Left colon (tissue), 2 donors: ENCODE results near the gene PNMA8A. TPM values are rescaled to one million over a fixed set of nuclear protein-coding genes. Genes with fewer than 3 reads are reported as not detected.
A peak's percentile ranks its signal among the peaks of the same experiment; 100 is the strongest.
"Not testable (repeated sequence)": the region's sequence is repeated elsewhere in the genome, so short reads cannot be mapped to it uniquely, and the experiment has no call there.

Source experiments
- ATAC-seq: fragments of 200-7000 bp; cut with Tn5 transposase; one replicate; pipeline ENCODE4 v1.9.1; 2020; ENCODE audit warnings: mild to moderate bottlenecking, moderate library complexity
- DNase-seq, 2 donors: peaks; one replicate each; pipeline ENCODE4 v3.0.0-alpha.2; 2020
- intact Hi-C, 2 donors: fragments of 100-400 bp; cut with DNase I in 1 of 2; cut with micrococcal nuclease in 1 of 2; formaldehyde crosslinking; loops; one replicate each; pipeline versions ENCODE4 v1.11.2 to v1.14.0; 2022; cut with DNase I, micrococcal nuclease
- total RNA-seq, 2 donors: library from RNA; stranded (reverse); fragmentation: NEBNext Ultra II Directional; extraction: Animal tissue kit (Norgen Biotek cat#: 25700); gene quantifications; one replicate each; pipeline ENCODE4 v1.2.1, GENCODE V29; 2021
- donor health status: DM: no; HTN: no; CAD: no.
- donor health status: DM: yes; HTN: yes; CAD: no.

PNMA8A gene
- total RNA-seq, 2 donors from 2014 or later = 0.24 to 1.1 TPM

DNA sequence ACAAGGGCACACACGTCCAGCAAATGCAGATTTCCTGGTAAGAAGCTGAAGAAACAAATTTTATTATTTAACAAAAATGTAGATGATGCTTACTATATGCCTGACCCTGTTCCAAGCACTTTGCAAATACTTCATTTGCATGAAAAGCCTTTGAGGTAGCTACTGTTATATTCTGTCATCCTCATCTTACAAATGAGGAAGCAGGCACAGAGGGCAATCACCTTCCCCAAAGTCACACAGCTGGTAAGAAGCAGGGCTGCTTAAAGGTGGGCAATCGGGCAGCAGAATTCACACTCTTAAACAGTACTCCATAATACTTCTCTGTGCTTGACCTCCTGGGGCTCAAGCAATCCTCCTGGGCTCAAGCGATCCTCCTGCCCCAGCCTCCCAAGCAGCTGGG, 24.4 kb downstream of the PNMA8A start:
- ATAC-seq (no peak), DNase-seq (no peak)
- intact Hi-C loops = no loop called here

GRCh38 chr19:46446021-46446420, 25.3 kb downstream of the PNMA8A start:
- no peak for DNase-seq
- ATAC-seq = no peak
- intact Hi-C loops = no loop called here

- intact Hi-C loops = no loop called here
- ATAC-seq = no peak
- no peak for DNase-seq
Measured at GRCh38 chr19:46442808-46443450, 28.4 kb downstream of the PNMA8A start.

DNA sequence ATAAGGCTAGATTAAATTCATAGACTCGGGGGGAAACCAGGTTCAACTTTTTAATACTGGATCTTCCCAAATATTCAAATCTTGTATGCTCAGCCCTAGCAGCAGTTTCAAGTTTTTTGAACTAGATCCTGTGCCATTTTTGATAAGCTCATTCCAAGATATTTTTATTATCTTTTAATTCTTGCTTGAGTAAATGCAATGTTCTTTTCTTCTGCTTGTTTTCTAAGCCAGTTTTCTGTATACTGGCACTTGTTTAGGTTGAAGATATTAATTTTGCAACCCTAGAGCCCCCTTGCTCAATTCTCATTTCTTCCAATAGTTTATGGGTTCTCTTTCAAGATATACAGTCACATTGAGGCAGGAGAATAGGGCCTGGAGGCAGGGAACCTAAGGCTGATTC, 29.5 kb downstream of the PNMA8A start:
- intact Hi-C loops = no loop called here
- DNase-seq = no peak
- no peak for ATAC-seq

- DNase-seq, ATAC-seq, intact Hi-C loops: not testable (repeated sequence)
Measured at GRCh38 chr19:46435689-46436088, 35.7 kb downstream of the PNMA8A start.

GRCh38 chr19:46435009-46435408, 36.4 kb downstream of the PNMA8A start:
- intact Hi-C loops = no loop called here
- no peak for ATAC-seq
- no peak for DNase-seq

DNA sequence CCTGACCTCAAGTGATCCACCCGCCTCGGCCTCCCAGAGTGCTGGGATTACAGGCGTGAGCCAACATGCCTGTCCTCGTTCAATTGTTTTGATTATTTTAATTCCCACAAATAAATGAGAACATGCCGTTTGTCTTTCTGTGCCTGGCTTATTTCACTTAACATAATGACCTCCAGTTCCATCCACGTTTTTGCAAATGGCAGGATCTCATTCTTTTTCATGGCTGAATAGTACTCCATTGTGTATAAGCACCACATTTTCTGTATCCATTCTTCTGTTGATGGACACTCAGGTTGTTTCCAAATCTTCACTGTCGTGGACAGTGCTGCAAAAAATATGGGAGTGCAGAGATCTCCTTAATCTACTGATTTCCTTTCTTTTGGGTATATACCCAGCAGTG, 37.9 kb downstream of the PNMA8A start:
- DNase-seq, intact Hi-C loops, ATAC-seq: not testable (repeated sequence)

DNA sequence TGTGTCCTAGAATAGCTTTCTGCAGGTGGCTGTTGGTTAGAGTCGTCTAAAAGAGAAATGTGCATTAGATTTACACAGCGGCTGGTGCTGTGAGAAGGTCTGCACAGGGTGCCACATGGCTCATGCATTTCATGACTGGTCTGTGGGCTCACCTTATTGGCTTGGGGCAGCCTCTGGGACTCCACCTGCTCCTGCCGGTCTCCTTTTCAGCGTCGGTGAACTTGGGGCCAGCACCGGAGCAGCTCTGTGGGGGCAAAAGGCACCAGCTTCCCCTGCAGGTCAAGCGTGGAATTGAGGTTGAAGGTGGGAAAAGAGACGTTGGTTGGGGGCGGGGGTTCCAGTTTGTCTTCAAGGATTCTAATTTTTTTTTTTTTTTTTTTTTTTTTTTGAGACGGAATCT, 39.5 kb downstream of the PNMA8A start:
- no peak for DNase-seq

GRCh38 chr19:46429999-46430398, 41.4 kb downstream of the PNMA8A start:
- ATAC-seq (no peak), DNase-seq (no peak)
- intact Hi-C loops = no loop called here

More for the DNA sequence above, 39.5 kb downstream of the PNMA8A start:
- ATAC-seq = no peak
- intact Hi-C loops = no loop called here

DNA sequence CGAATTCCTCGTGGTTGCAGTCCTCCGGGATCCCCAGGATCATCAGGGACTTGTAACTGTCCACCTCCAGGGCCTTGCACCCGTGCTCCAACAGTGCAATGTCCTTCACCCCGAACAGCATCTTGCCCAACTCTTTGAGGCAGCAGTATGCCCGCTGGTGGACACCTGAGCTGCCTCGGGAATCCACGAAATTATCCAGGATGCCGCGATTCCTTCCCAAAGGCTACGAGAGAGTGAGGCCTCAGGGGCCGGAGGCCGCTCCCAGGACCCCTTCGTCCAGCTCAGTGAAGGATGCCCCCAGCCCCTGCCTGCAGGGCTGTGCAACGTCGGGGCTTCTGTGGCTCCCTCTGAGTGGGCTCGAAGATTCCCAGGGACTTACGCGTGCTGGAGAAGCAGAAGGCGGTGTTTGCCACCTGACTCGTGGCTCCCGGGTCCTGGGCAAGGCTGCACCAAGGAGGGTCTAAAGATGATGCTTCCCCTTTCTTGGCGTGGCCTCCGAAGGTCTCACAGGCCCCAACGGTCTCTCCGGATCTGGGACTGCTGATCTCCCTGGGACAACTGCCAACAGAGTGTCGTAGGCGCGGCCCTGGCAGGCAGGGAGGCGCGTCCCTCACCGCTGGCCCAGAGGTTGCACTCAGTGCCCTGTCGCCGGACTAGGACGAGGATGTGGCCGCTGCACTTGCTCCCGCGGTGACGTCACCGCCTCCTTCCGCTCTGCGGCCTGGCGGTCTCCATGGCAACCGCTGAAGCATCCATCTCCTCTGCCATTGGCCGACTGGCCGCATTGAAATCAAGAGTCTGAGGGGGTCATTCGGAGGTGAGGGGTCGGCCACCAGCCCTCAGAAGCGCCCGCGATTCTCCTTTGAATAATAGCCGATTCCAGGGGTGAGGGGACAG, 42.9 kb downstream of the PNMA8A start, which contains the start of gene PNMA8C:
Gene PNMA8C, minus strand, starts transcription at position 698 of the 897 bp plus-strand sequence. Its CDS starts 577 bp downstream, at position 121.
- intact Hi-C loops = no loop called here
- DNase-seq (peak; percentile 49 to 57), ATAC-seq (peak; percentile 71)

GRCh38 chr19:46427518-46428045, 43.8 kb downstream of the PNMA8A start:
- intact Hi-C loops = no loop called here
- DNase-seq (no peak), ATAC-seq (no peak)

GRCh38 chr19:46426506-46427162, 44.7 kb downstream of the PNMA8A start:
- DNase-seq = peak; percentile 46 to 56
- peak; percentile 45 for ATAC-seq
- intact Hi-C loops = no loop called here

DNA sequence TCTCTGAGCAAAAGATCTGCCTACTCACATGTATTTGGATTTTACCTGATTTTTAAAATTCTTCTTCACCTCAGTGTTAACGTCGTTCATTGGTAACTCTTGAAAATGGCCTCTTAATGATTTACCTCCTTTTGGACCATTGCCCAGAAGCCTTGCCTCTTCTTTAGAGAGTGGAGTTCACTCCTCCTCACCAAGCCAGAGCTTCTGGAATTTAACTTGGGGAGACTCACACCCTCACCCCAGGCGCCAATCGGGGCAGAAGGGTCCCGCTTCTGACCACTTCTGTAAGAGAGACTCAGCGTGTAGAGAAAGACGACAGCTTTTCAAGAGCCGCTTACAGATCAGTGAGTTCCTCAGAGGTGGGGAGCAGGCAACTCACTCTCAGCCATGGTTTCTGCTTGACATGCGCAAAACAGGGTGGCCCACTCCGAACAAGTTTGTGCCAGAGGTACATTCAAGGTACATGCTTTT, 45.3 kb downstream of the PNMA8A start:
- DNase-seq (no peak), ATAC-seq (peak; percentile 80)
- intact Hi-C loops = no loop called here

- no peak for DNase-seq
- intact Hi-C loops = no loop called here
- no peak for ATAC-seq
Measured at GRCh38 chr19:46423188-46423587, 48.2 kb downstream of the PNMA8A start.

DNA sequence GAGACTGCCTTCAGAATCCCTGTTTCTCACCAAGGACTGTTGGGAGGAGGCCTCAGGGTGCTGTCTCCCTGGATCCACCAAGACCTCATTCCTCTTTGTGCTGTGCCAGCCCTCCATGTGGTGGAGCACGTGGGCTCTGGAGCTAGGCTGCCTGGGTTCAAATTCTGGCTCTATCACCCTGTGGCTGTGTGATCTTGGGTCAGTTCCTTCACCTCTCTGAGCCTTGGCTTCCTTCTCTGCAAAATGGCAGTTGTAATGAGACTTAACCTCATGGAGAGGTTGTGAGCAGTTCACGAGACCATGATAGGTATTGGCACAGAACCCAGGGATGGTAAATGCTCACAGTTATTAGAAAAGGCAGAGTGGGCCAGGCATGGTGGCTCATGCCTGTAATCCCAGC, 49.0 kb downstream of the PNMA8A start:
- ATAC-seq (no peak), DNase-seq (no peak)
- intact Hi-C loops = no loop called here

DNA sequence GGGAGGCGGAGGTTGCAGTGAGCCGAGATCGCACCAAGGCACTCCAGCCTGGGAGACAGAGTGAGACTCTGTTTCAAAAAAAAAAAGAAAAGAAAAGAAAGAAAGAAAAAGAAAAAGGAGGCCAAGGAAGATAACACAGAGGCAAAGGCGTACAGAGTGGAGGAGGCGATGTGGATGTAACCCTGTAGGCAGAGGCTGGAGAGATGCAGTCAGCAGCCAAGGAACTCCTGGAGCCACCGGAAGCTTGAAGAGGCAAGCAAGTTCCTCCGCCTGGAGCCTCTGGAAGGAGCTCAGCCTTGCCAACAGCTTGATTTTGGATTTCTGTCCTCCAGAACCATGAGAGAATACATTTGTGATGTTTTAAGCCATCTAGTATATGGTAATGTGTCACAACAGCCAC, 51.3 kb downstream of the PNMA8A start:
- DNase-seq (no peak), ATAC-seq (no peak)
- intact Hi-C loops = no loop called here
